Measurements from ENCODE around the gene ULK4. TPM values are rescaled to one million over a fixed set of nuclear protein-coding genes. Genes with fewer than 3 reads are reported as not detected.

The ULK4 gene
- total RNA-seq, 1 donor, result 22.0 TPM

- no peak overlapping the region for H3K4me3 ChIP-seq (ENCODE audit: low read depth, low read length)
- DNase-seq (ENCODE audit: low read depth), result no peak
- no peak for TF ChIP-seq CTCF (IDR thresholded peaks at IDR 0.05; ENCODE audit: insufficient read depth, low read depth, low read length)
Observed at GRCh38 chr3:41299036-41299435, 662.9 kb downstream of the ULK4 start.

- H3K4me3 ChIP-seq (ENCODE audit: low read depth, low read length), result no peak overlapping the region
- TF ChIP-seq CTCF (IDR thresholded peaks at IDR 0.05; ENCODE audit: insufficient read depth, low read depth, low read length), result no peak
- no peak for DNase-seq (ENCODE audit: low read depth)
Observed at GRCh38 chr3:41297750-41298149, 664.2 kb downstream of the ULK4 start.

GRCh38 chr3:41296556-41296955, 665.3 kb downstream of the ULK4 start:
- TF ChIP-seq CTCF (IDR thresholded peaks at IDR 0.05; ENCODE audit: insufficient read depth, low read depth, low read length), result no peak
- no peak overlapping the region for H3K4me3 ChIP-seq (ENCODE audit: low read depth, low read length)
- no peak for DNase-seq (ENCODE audit: low read depth)

GRCh38 chr3:41295740-41296139, 666.2 kb downstream of the ULK4 start:
- DNase-seq (ENCODE audit: low read depth), result no peak
- no peak for TF ChIP-seq CTCF (IDR thresholded peaks at IDR 0.05; ENCODE audit: insufficient read depth, low read depth, low read length)
- H3K4me3 ChIP-seq (ENCODE audit: low read depth, low read length), result no peak overlapping the region

GRCh38 chr3:41293169-41293681, 668.7 kb downstream of the ULK4 start:
- no peak for DNase-seq (ENCODE audit: low read depth)
- H3K4me3 ChIP-seq (ENCODE audit: low read depth, low read length), result no peak overlapping the region
- TF ChIP-seq CTCF (IDR thresholded peaks at IDR 0.05; ENCODE audit: insufficient read depth, low read depth, low read length), result no peak

GRCh38 chr3:41290736-41291135, 671.2 kb downstream of the ULK4 start:
- TF ChIP-seq CTCF (IDR thresholded peaks at IDR 0.05; ENCODE audit: insufficient read depth, low read depth, low read length), result no peak
- no peak overlapping the region for H3K4me3 ChIP-seq (ENCODE audit: low read depth, low read length)
- DNase-seq (ENCODE audit: low read depth), result no peak

GRCh38 chr3:41290306-41290705, 671.6 kb downstream of the ULK4 start:
- DNase-seq (ENCODE audit: low read depth), result no peak
- TF ChIP-seq CTCF (IDR thresholded peaks at IDR 0.05; ENCODE audit: insufficient read depth, low read depth, low read length), result no peak
- H3K4me3 ChIP-seq (ENCODE audit: low read depth, low read length), result no peak overlapping the region

Measured in fibroblast of villous mesenchyme (primary cell).